ENCODE data around the gene TMEM213.

Gene TMEM213

DNA sequence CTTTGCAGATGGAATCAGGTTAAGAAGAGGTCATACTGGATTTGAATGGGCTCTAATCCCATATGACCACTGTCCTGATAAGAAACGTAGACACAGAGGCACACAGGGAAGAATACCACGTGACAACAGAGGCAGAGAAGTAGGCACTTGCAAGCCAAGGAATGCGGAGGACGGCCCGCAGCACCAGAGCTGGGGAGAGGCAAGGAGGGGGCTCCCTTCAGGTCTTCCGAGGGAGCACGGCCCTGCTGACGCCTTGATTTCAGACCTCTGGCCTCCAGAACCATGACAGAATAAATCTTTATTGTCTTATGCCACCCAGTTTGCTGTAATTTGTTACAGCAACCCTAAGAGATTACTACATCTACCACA, 44.7 kb upstream of the TMEM213 start:
- ChIA-PET POLR2A (no interaction called here), CTCF (no interaction called here)
- TF ChIP-seq L3MBTL2 (conservative IDR thresholded peaks at IDR 0.05) (no peak), ZNF384 (IDR thresholded peaks at IDR 0.05) (no peak), TARDBP (IDR thresholded peaks at IDR 0.05) (no peak), SUZ12 (IDR thresholded peaks at IDR 0.05) (no peak), LEF1 (IDR thresholded peaks at IDR 0.05; ENCODE audit: borderline replicate concordance) (no peak), ARNT (IDR thresholded peaks at IDR 0.05) (no peak), ELF4 (IDR thresholded peaks at IDR 0.05) (no peak), SP1 (IDR thresholded peaks at IDR 0.05) (no peak), HDGF (IDR thresholded peaks at IDR 0.05; ENCODE audit: borderline replicate concordance) (no peak), BHLHE40 (IDR thresholded peaks at IDR 0.05; ENCODE audit: borderline replicate concordance) (no peak), CTBP1 (IDR thresholded peaks at IDR 0.05; ENCODE audit: borderline replicate concordance) (no peak), FOXK2 (IDR thresholded peaks at IDR 0.05) (no peak), NFRKB (IDR thresholded peaks at IDR 0.05) (no peak), FOXM1 (IDR thresholded peaks at IDR 0.05; ENCODE audit: borderline replicate concordance) (no peak), FOXA1 (IDR thresholded peaks at IDR 0.05) (no peak)
- TF ChIP-seq, protein P1, sequence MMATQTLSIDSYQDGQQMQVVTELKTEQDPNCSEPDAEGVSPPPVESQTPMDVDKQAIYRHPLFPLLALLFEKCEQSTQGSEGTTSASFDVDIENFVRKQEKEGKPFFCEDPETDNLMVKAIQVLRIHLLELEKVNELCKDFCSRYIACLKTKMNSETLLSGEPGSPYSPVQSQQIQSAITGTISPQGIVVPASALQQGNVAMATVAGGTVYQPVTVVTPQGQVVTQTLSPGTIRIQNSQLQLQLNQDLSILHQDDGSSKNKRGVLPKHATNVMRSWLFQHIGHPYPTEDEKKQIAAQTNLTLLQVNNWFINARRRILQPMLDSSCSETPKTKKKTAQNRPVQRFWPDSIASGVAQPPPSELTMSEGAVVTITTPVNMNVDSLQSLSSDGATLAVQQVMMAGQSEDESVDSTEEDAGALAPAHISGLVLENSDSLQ (IDR thresholded peaks at IDR 0.05) = no peak
- DNase-seq (ENCODE audit: extremely low spot score) = no peak

DNA sequence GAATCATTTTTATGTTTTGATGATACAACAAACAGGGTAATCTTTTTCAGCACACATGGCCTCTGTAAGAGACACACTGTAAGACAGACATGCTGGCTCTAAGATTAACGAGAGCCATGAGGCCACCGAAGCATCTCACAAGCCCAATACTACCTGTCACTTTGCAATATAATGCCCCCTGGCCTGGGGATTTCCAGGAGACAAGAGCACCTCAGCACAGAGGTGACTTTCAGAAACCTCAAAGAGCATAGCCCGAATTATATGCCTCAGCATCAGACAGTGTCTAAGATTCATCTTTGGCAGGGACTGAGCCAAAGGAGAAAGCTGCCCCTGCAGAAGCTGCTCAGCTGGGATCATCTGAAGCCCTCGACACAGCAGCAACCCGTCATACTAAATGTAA, 44.2 kb upstream of the TMEM213 start:
- CTCF ChIA-PET = interaction anchor here (1.2 kb wide), 1 partner anchor 15 kb away, joined by 3 read pairs; no protein-coding TSS in a partner anchor

DNA sequence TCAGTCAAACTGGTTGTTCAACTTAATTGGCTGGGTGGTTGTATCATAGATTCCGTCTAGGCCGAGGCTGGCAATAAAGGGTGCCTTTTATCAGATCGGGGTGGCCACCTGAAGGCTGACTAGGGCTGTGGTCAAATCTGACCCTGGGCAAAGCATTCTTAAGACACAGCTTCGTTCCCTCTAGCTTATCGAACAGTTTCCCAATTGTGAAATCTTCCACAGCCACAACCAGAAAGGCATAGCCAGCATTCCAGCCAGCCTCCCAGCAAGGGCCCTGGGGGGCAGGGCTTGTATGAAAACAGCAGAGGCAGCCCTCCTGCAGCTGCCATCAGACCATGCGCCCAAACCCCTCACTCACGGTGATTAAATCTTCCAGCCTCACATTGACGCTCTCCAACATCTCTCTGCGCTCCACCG, 42.5 kb upstream of the TMEM213 start:
- no peak for DNase-seq (ENCODE audit: extremely low spot score)
- CTCF ChIA-PET = no interaction called here
- TF ChIP-seq ZNF384 (IDR thresholded peaks at IDR 0.05) = no peak
- TF ChIP-seq NFRKB (IDR thresholded peaks at IDR 0.05) = no peak
- POLR2A ChIA-PET = no interaction called here

More for the DNA sequence above, 44.2 kb upstream of the TMEM213 start:
- TF ChIP-seq LEF1 (IDR thresholded peaks at IDR 0.05; ENCODE audit: borderline replicate concordance) = no peak
- TF ChIP-seq BHLHE40 (IDR thresholded peaks at IDR 0.05; ENCODE audit: borderline replicate concordance) = no peak
- TF ChIP-seq FOXM1 (IDR thresholded peaks at IDR 0.05; ENCODE audit: borderline replicate concordance) = no peak
- TF ChIP-seq SUZ12 (IDR thresholded peaks at IDR 0.05) = no peak
- TF ChIP-seq, protein P1 (IDR thresholded peaks at IDR 0.05) = no peak
- TF ChIP-seq TARDBP (IDR thresholded peaks at IDR 0.05) = no peak
- TF ChIP-seq HDGF (IDR thresholded peaks at IDR 0.05; ENCODE audit: borderline replicate concordance) = no peak
- no peak for TF ChIP-seq FOXA1 (IDR thresholded peaks at IDR 0.05)
- TF ChIP-seq ZNF384 (IDR thresholded peaks at IDR 0.05) = no peak
- TF ChIP-seq FOXK2 (IDR thresholded peaks at IDR 0.05) = no peak
- TF ChIP-seq L3MBTL2 (conservative IDR thresholded peaks at IDR 0.05) = no peak
- TF ChIP-seq NFRKB (IDR thresholded peaks at IDR 0.05) = no peak
- no peak for TF ChIP-seq CTBP1 (IDR thresholded peaks at IDR 0.05; ENCODE audit: borderline replicate concordance)
- TF ChIP-seq ARNT (IDR thresholded peaks at IDR 0.05) = no peak
- no peak for TF ChIP-seq ELF4 (IDR thresholded peaks at IDR 0.05)
- POLR2A ChIA-PET = no interaction called here
- DNase-seq (ENCODE audit: extremely low spot score) = no peak

DNA sequence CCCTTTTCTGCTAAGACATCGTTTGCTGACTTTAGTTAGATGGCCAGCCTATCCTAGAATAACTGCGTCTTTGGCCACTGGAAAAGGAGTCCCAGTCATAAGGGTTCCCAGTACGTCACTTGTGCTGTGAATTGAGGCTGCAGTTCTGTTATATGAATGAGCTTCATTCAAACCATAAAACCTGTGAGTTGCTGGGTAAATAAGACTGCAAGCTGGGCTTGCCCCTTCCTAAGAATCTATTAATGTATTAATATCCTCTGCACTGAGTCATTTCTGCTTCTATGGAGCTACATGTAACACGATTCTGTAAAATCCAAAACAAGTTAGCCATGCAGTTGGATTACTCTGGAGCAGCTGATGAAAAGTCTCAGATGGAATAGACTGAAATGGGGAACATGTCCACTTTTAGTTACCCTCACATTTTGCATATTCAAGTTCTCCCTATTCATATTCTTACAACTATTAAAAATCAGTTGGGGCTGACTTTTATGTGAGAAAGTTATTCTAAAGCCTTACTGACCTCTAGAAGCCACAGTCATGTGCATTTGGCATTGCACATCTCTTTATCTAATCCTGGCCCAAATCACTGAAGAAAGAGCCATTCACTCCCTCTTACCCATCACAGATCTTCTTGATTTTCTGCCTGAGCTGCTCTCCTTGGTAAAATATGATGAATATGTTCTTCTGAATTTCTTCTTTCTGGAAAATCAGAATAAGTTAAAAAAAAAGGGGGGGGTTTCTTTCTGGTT, 41.8 kb upstream of the TMEM213 start:
- DNase-seq (ENCODE audit: extremely low spot score) = no peak
- TF ChIP-seq BHLHE40 (IDR thresholded peaks at IDR 0.05; ENCODE audit: borderline replicate concordance) = no peak
- no peak for TF ChIP-seq SP1 (IDR thresholded peaks at IDR 0.05)
- no peak for TF ChIP-seq FOXK2 (IDR thresholded peaks at IDR 0.05)
- no peak for TF ChIP-seq SUZ12 (IDR thresholded peaks at IDR 0.05)
- TF ChIP-seq ELF4 (IDR thresholded peaks at IDR 0.05) = no peak
- TF ChIP-seq ZNF384 (IDR thresholded peaks at IDR 0.05) = no peak
- TF ChIP-seq CTBP1 (IDR thresholded peaks at IDR 0.05; ENCODE audit: borderline replicate concordance) = no peak
- TF ChIP-seq HDGF (IDR thresholded peaks at IDR 0.05; ENCODE audit: borderline replicate concordance) = no peak
- no peak for TF ChIP-seq FOXM1 (IDR thresholded peaks at IDR 0.05; ENCODE audit: borderline replicate concordance)
- TF ChIP-seq L3MBTL2 (conservative IDR thresholded peaks at IDR 0.05) = no peak
- TF ChIP-seq NFRKB (IDR thresholded peaks at IDR 0.05) = no peak
- no peak for TF ChIP-seq FOXA1 (IDR thresholded peaks at IDR 0.05)
- TF ChIP-seq TARDBP (IDR thresholded peaks at IDR 0.05) = no peak
- POLR2A ChIA-PET = no interaction called here
- CTCF ChIA-PET = interaction anchor here (0.8 kb wide), 1 partner anchor 551 kb away, joined by 4 read pairs; no protein-coding TSS in a partner anchor

- POLR2A ChIA-PET = no interaction called here
- CTCF ChIA-PET = interaction anchor here (0.6 to 0.8 kb wide), 2 partner anchors 546 to 552 kb away, joined by 3 to 4 read pairs; no protein-coding TSS in a partner anchor
- no peak for DNase-seq (ENCODE audit: extremely low spot score)
- TF ChIP-seq FOXM1 (IDR thresholded peaks at IDR 0.05; ENCODE audit: borderline replicate concordance) = no peak
- TF ChIP-seq ARNT (IDR thresholded peaks at IDR 0.05) = no peak
- no peak for TF ChIP-seq FOXK2 (IDR thresholded peaks at IDR 0.05)
- TF ChIP-seq NFRKB (IDR thresholded peaks at IDR 0.05) = no peak
Observed at GRCh38 chr7:138756591-138757242, 41.1 kb upstream of the TMEM213 start.

DNA sequence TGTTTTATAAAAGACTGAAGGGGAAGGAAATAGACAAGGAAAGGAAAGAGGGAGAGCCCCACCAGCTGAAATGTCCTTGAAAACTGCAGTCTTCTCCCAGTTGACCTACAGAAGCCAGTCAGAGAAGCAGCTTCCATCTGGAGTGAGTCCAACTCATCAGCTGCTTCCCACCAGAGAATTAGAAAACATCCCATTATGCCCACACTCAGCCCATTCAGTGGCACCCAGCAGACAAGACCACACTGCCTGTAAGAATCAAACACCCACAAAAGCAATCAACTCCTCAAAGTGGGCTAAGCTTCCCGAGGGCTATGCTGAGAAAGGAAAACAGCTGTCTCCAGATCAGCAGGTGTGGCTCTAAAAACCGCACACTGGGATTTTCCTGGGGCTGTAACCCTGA, 29.6 kb upstream of the TMEM213 start:
- DNase-seq (ENCODE audit: extremely low spot score) = no peak
- TF ChIP-seq TARDBP (IDR thresholded peaks at IDR 0.05) (no peak), ZNF384 (IDR thresholded peaks at IDR 0.05) (no peak), ELF4 (IDR thresholded peaks at IDR 0.05) (no peak), FOXM1 (IDR thresholded peaks at IDR 0.05; ENCODE audit: borderline replicate concordance) (no peak), ARNT (IDR thresholded peaks at IDR 0.05) (no peak)
- CTCF ChIA-PET = interaction anchor here (0.9 kb wide), 1 partner anchor 30 kb away, joined by 3 read pairs; no protein-coding TSS in a partner anchor

More for the DNA sequence above, 29.6 kb upstream of the TMEM213 start:
- POLR2A ChIA-PET = no interaction called here
